GM23338 (cell line): ENCODE measurements around the gene PLIN4. TPM values are rescaled to one million over a fixed set of nuclear protein-coding genes. Genes with fewer than 3 reads are reported as not detected.

Experiments used
- ATAC-seq: fragments of 200-7000 bp; cut with Tn5 transposase; 3 replicates; pipeline ENCODE4 v1.9.1; 2020
- DNase-seq: peaks from one replicate; pipeline ENCODE4 v3.0.0-alpha.2; 2015; ENCODE audit warnings: low spot score
- H2AFZ ChIP-seq: fragments of 200-600 bp; sonication (generic); 2 replicates; pipeline ENCODE4 v1.8.0; 2016; ENCODE audit warnings: antibody characterized with exemption, mild to moderate bottlenecking, moderate library complexity
- H3F3A ChIP-seq: fragments of 200-600 bp; sonication (generic); replicated peaks from 2 replicates; pipeline ENCODE4 v1.8.0; 2017; ENCODE audit warnings: antibody characterized with exemption, mixed run types, low read depth
- H3K27ac ChIP-seq: fragments of 200-600 bp; sonication (generic); 2 replicates; pipeline ENCODE4 v1.6.1; 2016; ENCODE audit warnings: low read depth
- H3K27me3 ChIP-seq: fragments of 200-600 bp; sonication (generic); 2 replicates; pipeline ENCODE4 v1.8.0; 2016; ENCODE audit warnings: mild to moderate bottlenecking, mixed run types, moderate library complexity; ENCODE audit not compliant: insufficient read depth
- H3K36me3 ChIP-seq: fragments of 200-600 bp; sonication (generic); 2 replicates; pipeline ENCODE4 v1.8.0; 2016; ENCODE audit warnings: mild to moderate bottlenecking; ENCODE audit not compliant: insufficient read depth
- H3K4me1 ChIP-seq: fragments of 200-600 bp; sonication (generic); 2 replicates; pipeline ENCODE4 v1.8.0; 2016; ENCODE audit warnings: mild to moderate bottlenecking, moderate library complexity; ENCODE audit not compliant: insufficient read depth
- H3K4me2 ChIP-seq: fragments of 200-600 bp; sonication (generic); 2 replicates; pipeline ENCODE4 v1.7.1; 2017; ENCODE audit warnings: mixed run types
- H3K4me3 ChIP-seq: fragments of 200-600 bp; sonication (generic); 2 replicates; pipeline ENCODE4 v1.6.1; 2016; ENCODE audit warnings: mixed run types
- H3K79me2 ChIP-seq: fragments of 200-600 bp; sonication (generic); replicated peaks from 2 replicates; pipeline ENCODE4 v1.8.0; 2017; ENCODE audit warnings: mild to moderate bottlenecking; ENCODE audit not compliant: insufficient read depth
- H3K9me2 ChIP-seq: fragments of 200-600 bp; sonication (generic); 2 replicates; pipeline ENCODE4 v1.8.0; 2017; ENCODE audit not compliant: insufficient read depth
- H4K20me1 ChIP-seq: fragments of 200-600 bp; sonication (generic); replicated peaks from 2 replicates; pipeline ENCODE4 v1.8.0; 2017; ENCODE audit warnings: mild to moderate bottlenecking; ENCODE audit not compliant: insufficient read depth
- H3K27ac Mint-ChIP-seq: 2 replicates; pipeline ENCODE4 v1.8.0; 2020; ENCODE audit warnings: inconsistent platforms, mild to moderate bottlenecking, moderate library complexity, mixed read lengths
- H3K27me3 Mint-ChIP-seq: 3 replicates; pipeline ENCODE4 v1.8.0; 2022; ENCODE audit warnings: low read depth, mild to moderate bottlenecking, moderate library complexity, mixed read lengths, inconsistent platforms; ENCODE audit not compliant: insufficient read depth, poor library complexity
- H3K36me3 Mint-ChIP-seq: 3 replicates; pipeline ENCODE4 v1.8.0; 2021; ENCODE audit warnings: low read depth, mild to moderate bottlenecking, inconsistent platforms, moderate library complexity, mixed read lengths
- H3K4me1 Mint-ChIP-seq: 3 replicates; pipeline ENCODE4 v1.8.0; 2020; ENCODE audit warnings: mild to moderate bottlenecking, inconsistent platforms, mixed read lengths
- H3K4me3 Mint-ChIP-seq: 3 replicates; pipeline ENCODE4 v1.8.0; 2021; ENCODE audit warnings: moderate library complexity, mild to moderate bottlenecking, inconsistent platforms, mixed read lengths
- H3K9me3 Mint-ChIP-seq: 3 replicates; pipeline ENCODE4 v1.8.0; 2020; ENCODE audit warnings: moderate library complexity, mild to moderate bottlenecking, inconsistent platforms, mixed read lengths
- CREB1 ChIP-seq: fragments of 250-450 bp; sonication (Bioruptor Pico); IDR thresholded peaks from 2 replicates; pipeline ENCODE4 v1.5.0; 2020; ENCODE audit warnings: low read depth, mild to moderate bottlenecking, moderate library complexity
- EZH2 ChIP-seq: fragments of 200-600 bp; sonication (generic); IDR thresholded peaks from one replicate; pipeline ENCODE4 v1.8.0; 2017; ENCODE audit warnings: antibody characterized with exemption, mild to moderate bottlenecking, low read depth; ENCODE audit not compliant: unreplicated experiment
- EZH2phosphoT487 ChIP-seq: fragments of 200-600 bp; sonication (generic); IDR thresholded peaks from one replicate; pipeline ENCODE4 v1.8.1; 2018; ENCODE audit warnings: antibody characterized with exemption; ENCODE audit not compliant: unreplicated experiment
- JUNB ChIP-seq: IDR thresholded peaks from one replicate; pipeline ENCODE4 v1.6.1; 2016; ENCODE audit warnings: antibody characterized with exemption; ENCODE audit not compliant: unreplicated experiment
- NANOG ChIP-seq: IDR thresholded peaks from 2 replicates; pipeline ENCODE4 v1.6.1; 2016; ENCODE audit warnings: antibody characterized with exemption, borderline replicate concordance
- POLR2AphosphoS5 ChIP-seq: IDR thresholded peaks from 2 replicates; pipeline ENCODE4 v1.6.1; 2016; ENCODE audit warnings: antibody characterized with exemption, low read depth
- STAT1 ChIP-seq: IDR thresholded peaks from one replicate; pipeline ENCODE4 v1.6.1; 2016; ENCODE audit warnings: antibody characterized with exemption; ENCODE audit not compliant: unreplicated experiment
- ZNF331 ChIP-seq: fragments of 250-450 bp; sonication (Bioruptor Pico); IDR thresholded peaks from 2 replicates; pipeline ENCODE4 v1.5.0; 2020; ENCODE audit warnings: low read depth, mild to moderate bottlenecking, moderate library complexity
- polyA plus RNA-seq: library from polyadenylated mRNA; unstranded; fragments of >200 nt; fragmentation: Nextera tagmentation; extraction: Ambion mirVana; gene quantifications from 2 replicates; pipeline ENCODE4 v1.2.1, GENCODE V29; 2016
- total RNA-seq: library from RNA; depleted of rRNA; stranded (reverse); fragments of >200 nt; shearing (Covaris generic); gene quantifications from 2 replicates; pipeline ENCODE4 v1.2.3, GENCODE V29; 2014
- TF ChIP-seq, protein P1 (sequence below): IDR thresholded peaks from one replicate; pipeline ENCODE4 v1.6.1; 2018; ENCODE audit warnings: antibody characterized with exemption; ENCODE audit not compliant: unreplicated experiment
- TF ChIP-seq, protein P2 (sequence below), 2 experiments: fragments of 200-600 bp in 1 of 2; sonication (generic) in 1 of 2; conservative IDR thresholded peaks; 2 replicates each; pipeline versions ENCODE4 v1.5.1 to v1.6.1; 2016 to 2017; ENCODE audit warnings: antibody characterized with exemption in 2 of 2, low read depth in 2 of 2, mild to moderate bottlenecking in 2 of 2, moderate library complexity in 1 of 2
- TF ChIP-seq, protein P3 (sequence below): IDR thresholded peaks from 2 replicates; pipeline ENCODE4 v1.6.1; 2016; ENCODE audit warnings: antibody characterized with exemption

Gene PLIN4
- total and polyA plus RNA-seq, 2 experiments from 2014 or later, result 0.19 to 0.59 TPM

DNA sequence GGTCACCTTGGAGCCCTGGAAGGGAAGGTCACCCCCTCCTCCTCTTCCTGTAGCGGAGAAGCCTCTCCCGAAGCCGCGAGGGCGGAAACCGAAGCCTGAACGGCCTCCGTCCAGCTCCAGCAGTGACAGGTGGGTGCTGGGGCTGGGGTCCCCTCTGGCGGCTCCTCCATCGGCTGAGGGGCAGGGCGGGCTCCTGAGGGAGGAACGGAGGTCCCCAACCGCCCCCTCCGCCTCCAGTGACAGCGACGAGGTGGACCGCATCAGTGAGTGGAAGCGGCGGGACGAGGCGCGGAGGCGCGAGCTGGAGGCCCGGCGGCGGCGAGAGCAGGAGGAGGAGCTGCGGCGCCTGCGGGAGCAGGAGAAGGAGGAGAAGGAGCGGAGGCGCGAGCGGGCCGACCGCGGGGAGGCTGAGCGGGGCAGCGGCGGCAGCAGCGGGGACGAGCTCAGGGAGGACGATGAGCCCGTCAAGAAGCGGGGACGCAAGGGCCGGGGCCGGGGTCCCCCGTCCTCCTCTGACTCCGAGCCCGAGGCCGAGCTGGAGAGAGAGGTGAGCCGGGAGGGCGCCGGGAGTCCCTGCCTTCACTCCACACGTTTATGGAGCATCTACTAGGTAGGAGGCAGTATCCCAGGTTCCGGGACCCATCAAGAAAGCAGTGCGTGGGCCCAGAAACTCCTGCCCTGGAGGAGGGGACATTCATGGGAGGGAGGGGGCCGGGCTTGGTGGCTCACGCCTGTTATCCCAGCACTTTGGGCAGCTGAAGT, 24.2 kb downstream of the PLIN4 start (continued):
- TF ChIP-seq, protein P1, sequence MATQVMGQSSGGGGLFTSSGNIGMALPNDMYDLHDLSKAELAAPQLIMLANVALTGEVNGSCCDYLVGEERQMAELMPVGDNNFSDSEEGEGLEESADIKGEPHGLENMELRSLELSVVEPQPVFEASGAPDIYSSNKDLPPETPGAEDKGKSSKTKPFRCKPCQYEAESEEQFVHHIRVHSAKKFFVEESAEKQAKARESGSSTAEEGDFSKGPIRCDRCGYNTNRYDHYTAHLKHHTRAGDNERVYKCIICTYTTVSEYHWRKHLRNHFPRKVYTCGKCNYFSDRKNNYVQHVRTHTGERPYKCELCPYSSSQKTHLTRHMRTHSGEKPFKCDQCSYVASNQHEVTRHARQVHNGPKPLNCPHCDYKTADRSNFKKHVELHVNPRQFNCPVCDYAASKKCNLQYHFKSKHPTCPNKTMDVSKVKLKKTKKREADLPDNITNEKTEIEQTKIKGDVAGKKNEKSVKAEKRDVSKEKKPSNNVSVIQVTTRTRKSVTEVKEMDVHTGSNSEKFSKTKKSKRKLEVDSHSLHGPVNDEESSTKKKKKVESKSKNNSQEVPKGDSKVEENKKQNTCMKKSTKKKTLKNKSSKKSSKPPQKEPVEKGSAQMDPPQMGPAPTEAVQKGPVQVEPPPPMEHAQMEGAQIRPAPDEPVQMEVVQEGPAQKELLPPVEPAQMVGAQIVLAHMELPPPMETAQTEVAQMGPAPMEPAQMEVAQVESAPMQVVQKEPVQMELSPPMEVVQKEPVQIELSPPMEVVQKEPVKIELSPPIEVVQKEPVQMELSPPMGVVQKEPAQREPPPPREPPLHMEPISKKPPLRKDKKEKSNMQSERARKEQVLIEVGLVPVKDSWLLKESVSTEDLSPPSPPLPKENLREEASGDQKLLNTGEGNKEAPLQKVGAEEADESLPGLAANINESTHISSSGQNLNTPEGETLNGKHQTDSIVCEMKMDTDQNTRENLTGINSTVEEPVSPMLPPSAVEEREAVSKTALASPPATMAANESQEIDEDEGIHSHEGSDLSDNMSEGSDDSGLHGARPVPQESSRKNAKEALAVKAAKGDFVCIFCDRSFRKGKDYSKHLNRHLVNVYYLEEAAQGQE, result no peak
- no peak for TF ChIP-seq EZH2
- no peak for TF ChIP-seq JUNB
- no peak for TF ChIP-seq EZH2phosphoT487
- no peak for TF ChIP-seq POLR2AphosphoS5
- no peak for TF ChIP-seq STAT1
- TF ChIP-seq, protein P2, sequence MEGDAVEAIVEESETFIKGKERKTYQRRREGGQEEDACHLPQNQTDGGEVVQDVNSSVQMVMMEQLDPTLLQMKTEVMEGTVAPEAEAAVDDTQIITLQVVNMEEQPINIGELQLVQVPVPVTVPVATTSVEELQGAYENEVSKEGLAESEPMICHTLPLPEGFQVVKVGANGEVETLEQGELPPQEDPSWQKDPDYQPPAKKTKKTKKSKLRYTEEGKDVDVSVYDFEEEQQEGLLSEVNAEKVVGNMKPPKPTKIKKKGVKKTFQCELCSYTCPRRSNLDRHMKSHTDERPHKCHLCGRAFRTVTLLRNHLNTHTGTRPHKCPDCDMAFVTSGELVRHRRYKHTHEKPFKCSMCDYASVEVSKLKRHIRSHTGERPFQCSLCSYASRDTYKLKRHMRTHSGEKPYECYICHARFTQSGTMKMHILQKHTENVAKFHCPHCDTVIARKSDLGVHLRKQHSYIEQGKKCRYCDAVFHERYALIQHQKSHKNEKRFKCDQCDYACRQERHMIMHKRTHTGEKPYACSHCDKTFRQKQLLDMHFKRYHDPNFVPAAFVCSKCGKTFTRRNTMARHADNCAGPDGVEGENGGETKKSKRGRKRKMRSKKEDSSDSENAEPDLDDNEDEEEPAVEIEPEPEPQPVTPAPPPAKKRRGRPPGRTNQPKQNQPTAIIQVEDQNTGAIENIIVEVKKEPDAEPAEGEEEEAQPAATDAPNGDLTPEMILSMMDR (conservative IDR thresholded peaks at IDR 0.05; ENCODE audit: low read depth in 2 of 2), result no peak

DNA sequence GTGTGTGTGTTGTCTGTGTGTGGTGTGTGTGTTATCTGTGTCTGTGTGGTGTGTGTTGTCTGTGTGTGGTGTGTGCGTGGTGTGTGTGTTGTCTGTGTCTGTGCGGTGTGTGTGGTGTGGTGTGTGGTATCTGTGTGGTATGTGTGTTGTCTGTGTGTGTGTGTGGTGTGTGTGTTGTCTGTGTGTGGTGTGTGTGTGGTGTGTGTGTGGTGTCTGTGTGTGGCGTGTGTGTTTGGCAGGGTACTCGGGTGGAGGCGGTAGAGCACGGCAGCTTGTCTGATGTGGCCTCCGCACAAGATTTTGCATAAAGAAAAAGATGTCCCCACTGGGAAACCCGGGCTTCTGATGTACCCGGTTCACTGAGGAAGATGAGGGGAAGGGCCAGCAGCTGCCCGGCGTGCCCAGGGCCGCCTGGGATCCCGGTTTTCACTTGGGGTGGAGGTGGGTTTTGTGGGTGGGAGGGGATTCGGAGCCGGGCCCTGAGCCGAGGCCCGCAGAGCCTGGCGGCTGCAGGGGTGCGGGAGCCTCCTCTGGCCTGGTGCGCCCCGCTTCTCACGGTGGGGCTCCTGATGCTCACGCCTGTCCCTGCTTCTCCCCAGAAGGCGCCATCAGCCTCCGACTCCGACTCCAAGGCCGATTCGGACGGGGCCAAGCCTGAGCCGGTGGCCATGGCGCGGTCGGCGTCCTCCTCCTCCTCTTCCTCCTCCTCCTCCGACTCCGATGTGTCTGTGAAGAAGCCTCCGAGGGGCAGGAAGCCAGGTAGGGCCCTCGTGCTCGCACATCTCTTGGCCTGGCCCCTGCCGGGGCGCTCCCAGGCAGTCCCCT, 25.0 kb downstream of the PLIN4 start:
- Mint-ChIP-seq H3K4me3 (no peak overlapping the region), H3K36me3 (peaks cover 37% of the 10 kb centered on the region), H3K27me3 (no peaks in the 10 kb centered on the region), H3K4me1 (no peaks in the 10 kb centered on the region), H3K9me3 (no peaks in the 10 kb centered on the region), H3K27ac (no peak overlapping the region)
- peaks cover 21% of the 10 kb centered on the region; the same call in 1 of the 2 replicates for H3K36me3 ChIP-seq
- H2AFZ ChIP-seq, result no peak overlapping the region
- no peak overlapping the region for H3K4me2 ChIP-seq
- ATAC-seq, result no peak
- H3K4me1 ChIP-seq, result no peaks in the 10 kb centered on the region
- H3K79me2 ChIP-seq, result no peaks in the 10 kb centered on the region
- DNase-seq, result no peak
- no peaks in the 10 kb centered on the region; the same call in 1 of the 2 replicates for H4K20me1 ChIP-seq
- H3K9me2 ChIP-seq, result no peaks in the 10 kb centered on the region
- no peak overlapping the region for H3K4me3 ChIP-seq
- no peaks in the 10 kb centered on the region for H3K27me3 ChIP-seq
- no peak overlapping the region for H3K27ac ChIP-seq
- H3F3A ChIP-seq, result 0 out of 2 replicates have a peak, but pooled peaks cover 9% of the 10 kb centered on the region
- TF ChIP-seq NANOG, result no peak
- no peak for TF ChIP-seq POLR2AphosphoS5
- no peak for TF ChIP-seq STAT1
- TF ChIP-seq, protein P1, result no peak
- no peak for TF ChIP-seq ZNF331 (CRISPR knock-in tag)
- TF ChIP-seq, protein P3, sequence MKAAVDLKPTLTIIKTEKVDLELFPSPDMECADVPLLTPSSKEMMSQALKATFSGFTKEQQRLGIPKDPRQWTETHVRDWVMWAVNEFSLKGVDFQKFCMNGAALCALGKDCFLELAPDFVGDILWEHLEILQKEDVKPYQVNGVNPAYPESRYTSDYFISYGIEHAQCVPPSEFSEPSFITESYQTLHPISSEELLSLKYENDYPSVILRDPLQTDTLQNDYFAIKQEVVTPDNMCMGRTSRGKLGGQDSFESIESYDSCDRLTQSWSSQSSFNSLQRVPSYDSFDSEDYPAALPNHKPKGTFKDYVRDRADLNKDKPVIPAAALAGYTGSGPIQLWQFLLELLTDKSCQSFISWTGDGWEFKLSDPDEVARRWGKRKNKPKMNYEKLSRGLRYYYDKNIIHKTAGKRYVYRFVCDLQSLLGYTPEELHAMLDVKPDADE, result no peak
- TF ChIP-seq, protein P2 (conservative IDR thresholded peaks at IDR 0.05; ENCODE audit: low read depth in 2 of 2), result no peak
- TF ChIP-seq CREB1 (CRISPR knock-in tag), result no peak
- no peak for TF ChIP-seq EZH2phosphoT487
